Adipose tissue (tissue), 3 donors: ENCODE data around the gene GRAP2. TPM values are rescaled to one million over a fixed set of nuclear protein-coding genes. Genes with fewer than 3 reads are reported as not detected.
"Not testable (repeated sequence)": the region's sequence is repeated elsewhere in the genome, so short reads cannot be mapped to it uniquely, and the experiment has no call there.

ENCODE experiments used
- H3K27ac ChIP-seq: one replicate; pipeline ENCODE4 v1.5.1; 2013; ENCODE audit warnings: low read depth, low read length
- WGBS, 3 donors: extraction: QIAGEN DNeasy Blood & Tissue Kit; methylation state at CpG; one replicate each; pipeline ENCODE4 v1.1.7; 2013; 5-methylcytosine and 5-hydroxymethylcytosine counted together
- polyA plus RNA-seq, 3 donors: library from polyadenylated mRNA; stranded (reverse); fragments of 200-250 nt; gene quantifications; one replicate each; pipeline ENCODE4 v1.2.3, GENCODE V29; 2013
- donor health status: healthy with polysubstance abuse.
- donor health status: Bipolar disorder and iron deficiency.
- donor health status: healthy.

The GRAP2 gene
- polyA plus RNA-seq, 3 donors: 0.41 to 2.1 (median 1.5) TPM

GRCh38 chr22:39936523-39937145 is 35.8 kb downstream of the GRAP2 start:
- 58 to 76% (median 58%) methylated on average over 6 of the region's 6 CpGs for WGBS, 3 donors
- H3K27ac ChIP-seq: no peak overlapping the region

GRCh38 chr22:39937906-39938305 is 37.0 kb downstream of the GRAP2 start:
- WGBS, 3 donors: 69 to 85% (median 81%) methylated on average over 3 of the region's 3 CpGs
- H3K27ac ChIP-seq: no peak overlapping the region

GRCh38 chr22:39938509-39939111 is 37.7 kb downstream of the GRAP2 start:
- WGBS, 3 donors: 84 to 88% (median 86%) methylated on average over 14 of the region's 14 CpGs
- H3K27ac ChIP-seq: no peak overlapping the region

GRCh38 chr22:39939830-39940229 is 38.9 kb downstream of the GRAP2 start:
- no peak overlapping the region for H3K27ac ChIP-seq
- WGBS, 3 donors: 97 to 98% (median 97%) methylated on average over 3 of the region's 3 CpGs

GRCh38 chr22:39940757-39941305 is 39.9 kb downstream of the GRAP2 start:
- 71 to 75% (median 72%) methylated on average over 9 of the region's 9 CpGs for WGBS, 3 donors

GRCh38 chr22:39941601-39942000 is 40.7 kb downstream of the GRAP2 start:
- no peak overlapping the region for H3K27ac ChIP-seq
- 67 to 94% (median 90%) methylated on average over 2 of the region's 2 CpGs for WGBS, 3 donors

More at GRCh38 chr22:39940757-39941305, 39.9 kb downstream of the GRAP2 start:
- no peak overlapping the region for H3K27ac ChIP-seq

GRCh38 chr22:39942439-39943230 is 41.8 kb downstream of the GRAP2 start:
- 83 to 87% (median 87%) methylated on average over 8 of the region's 8 CpGs for WGBS, 3 donors
- no peak overlapping the region for H3K27ac ChIP-seq

GRCh38 chr22:39943337-39943736 is 42.5 kb downstream of the GRAP2 start:
- 80 to 85% (median 83%) methylated on average over 5 of the region's 5 CpGs for WGBS, 3 donors
- H3K27ac ChIP-seq: no peak overlapping the region

GRCh38 chr22:39943953-39944872 is 43.3 kb downstream of the GRAP2 start:
- WGBS, 3 donors: 84 to 90% (median 89%) methylated on average over 11 of the region's 11 CpGs
- H3K27ac ChIP-seq: no peak overlapping the region

- 93 to 97% (median 94%) methylated on average over 4 of the region's 4 CpGs for WGBS, 3 donors
- H3K27ac ChIP-seq: no peak overlapping the region
These were observed 45.2 kb downstream of the GRAP2 start for GRCh38 chr22:39946126-39946502.

GRCh38 chr22:39946503-39947219 is 45.8 kb downstream of the GRAP2 start:
- H3K27ac ChIP-seq: no peak overlapping the region
- WGBS, 3 donors: 45 to 50% (median 50%) methylated on average over 8 of the region's 8 CpGs

- H3K27ac ChIP-seq: no peak overlapping the region
These were observed 46.6 kb downstream of the GRAP2 start for GRCh38 chr22:39947220-39948216.

GRCh38 chr22:39949964-39950737 is 49.3 kb downstream of the GRAP2 start:
- no peak overlapping the region for H3K27ac ChIP-seq
- WGBS, 3 donors: 74 to 84% (median 76%) methylated on average over 8 of the region's 8 CpGs

More at GRCh38 chr22:39947220-39948216, 46.6 kb downstream of the GRAP2 start:
- 91 to 95% (median 92%) methylated on average over 8 of the region's 8 CpGs for WGBS, 3 donors

GRCh38 chr22:39951603-39952293 is 50.9 kb downstream of the GRAP2 start:
- H3K27ac ChIP-seq: not testable (repeated sequence)
- WGBS, 3 donors: 65 to 82% (median 69%) methylated on average over 11 of the region's 11 CpGs

GRCh38 chr22:39952347-39952746 is 51.5 kb downstream of the GRAP2 start:
- no peak overlapping the region for H3K27ac ChIP-seq
- WGBS, 3 donors: 76 to 82% (median 78%) methylated on average over 6 of the region's 6 CpGs
